HG02973 (cell line): Measurements from ENCODE around the gene MAP9.
A peak's percentile ranks its signal among the peaks of the same experiment; 100 is the strongest.
"Not testable (repeated sequence)": the region's sequence is repeated elsewhere in the genome, so short reads cannot be mapped to it uniquely, and the experiment has no call there.

Experiments
- ATAC-seq: cut with Tn5 transposase; IDR thresholded peaks from one replicate; pipeline ENCODE4 v1.9.1; 2021; ENCODE audit warnings: moderate library complexity; ENCODE audit not compliant: unreplicated experiment

The MAP9 gene

DNA sequence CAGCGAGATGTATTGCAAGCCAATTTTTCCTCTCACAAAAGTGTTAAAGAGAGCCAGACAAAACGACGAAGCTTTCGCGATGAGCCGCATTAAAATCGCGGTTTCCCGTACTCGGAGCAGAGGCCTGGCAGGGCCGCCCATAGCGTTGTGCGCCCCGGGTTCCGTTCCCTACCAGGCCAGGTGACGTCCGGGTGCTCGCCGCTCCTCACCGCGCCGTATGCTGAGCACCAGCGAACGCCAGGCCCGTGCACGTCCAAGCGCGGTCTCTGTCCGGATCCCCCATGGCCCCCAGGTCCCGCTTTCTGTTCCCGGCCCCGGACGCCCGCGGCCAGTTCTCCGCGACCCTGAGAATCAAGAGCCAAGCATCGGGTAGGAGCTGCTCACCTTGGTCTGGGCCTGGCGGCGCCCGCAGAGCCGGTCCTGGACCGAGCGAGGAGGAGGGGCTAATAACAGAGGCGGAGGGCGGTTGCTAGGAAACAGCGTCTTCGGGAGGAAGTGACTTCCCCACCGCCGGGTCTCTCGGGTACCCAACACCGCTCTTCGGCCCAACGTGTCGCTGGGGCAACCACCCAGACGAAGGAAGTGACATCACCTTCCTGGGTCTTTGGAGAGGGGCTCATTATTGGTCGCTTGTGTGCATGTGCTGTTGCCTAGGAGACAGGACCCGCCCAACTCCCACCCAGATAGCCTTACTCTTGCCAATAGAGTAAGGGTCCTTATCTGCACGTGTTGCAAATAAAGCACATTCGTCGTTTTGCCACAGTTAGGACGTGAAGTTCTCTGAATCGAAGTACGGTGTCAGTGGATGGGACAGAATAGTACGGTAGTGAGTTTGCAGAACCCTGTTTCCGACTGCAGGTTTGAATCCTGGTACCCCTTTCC, at the start of gene MAP9:
MAP9 (minus strand) TSS at position 579 of the 882 bp plus-strand sequence. CDS start 1,115 bp downstream, outside the sequence.
- peak; percentile 99 for ATAC-seq

DNA sequence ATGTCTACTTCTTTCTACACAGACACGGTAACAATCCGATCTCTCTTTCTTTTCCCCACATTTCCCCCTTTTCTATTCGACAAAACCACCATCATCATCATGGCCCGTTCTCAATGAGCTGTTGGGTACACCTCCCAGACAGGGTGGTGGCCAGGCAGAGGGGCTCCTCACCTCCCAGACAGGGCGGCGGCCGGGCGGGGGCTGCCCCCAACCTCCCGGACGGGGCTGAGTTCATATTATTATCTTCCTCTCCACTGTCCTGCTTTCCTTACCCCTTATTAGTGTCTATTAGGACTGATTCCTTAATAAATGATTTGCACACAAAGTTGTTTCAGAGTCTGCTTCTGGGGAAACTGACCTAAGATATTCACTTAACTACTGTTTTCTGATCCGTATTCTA, 48.0 kb upstream of the MAP9 start:
- not testable (repeated sequence) for ATAC-seq

DNA sequence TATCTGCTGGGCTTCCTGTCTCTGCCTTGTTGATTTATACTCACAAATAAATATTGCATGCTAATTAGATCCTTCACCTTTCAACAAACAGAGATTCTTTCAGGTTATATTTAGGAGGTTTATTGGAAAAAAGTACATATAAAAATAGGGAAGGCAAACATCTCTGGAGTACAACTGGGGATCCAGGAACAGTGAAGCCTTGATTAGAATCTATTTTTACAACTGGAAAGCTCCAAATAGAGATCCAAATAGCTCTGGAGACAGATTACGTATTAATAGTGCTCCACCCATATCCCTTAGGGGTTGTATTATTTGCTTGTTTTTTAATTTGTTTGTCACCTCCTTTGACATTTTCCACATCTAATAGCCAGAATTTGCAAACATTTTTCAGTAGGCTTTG, 46.9 kb upstream of the MAP9 start:
- ATAC-seq, result no peak

DNA sequence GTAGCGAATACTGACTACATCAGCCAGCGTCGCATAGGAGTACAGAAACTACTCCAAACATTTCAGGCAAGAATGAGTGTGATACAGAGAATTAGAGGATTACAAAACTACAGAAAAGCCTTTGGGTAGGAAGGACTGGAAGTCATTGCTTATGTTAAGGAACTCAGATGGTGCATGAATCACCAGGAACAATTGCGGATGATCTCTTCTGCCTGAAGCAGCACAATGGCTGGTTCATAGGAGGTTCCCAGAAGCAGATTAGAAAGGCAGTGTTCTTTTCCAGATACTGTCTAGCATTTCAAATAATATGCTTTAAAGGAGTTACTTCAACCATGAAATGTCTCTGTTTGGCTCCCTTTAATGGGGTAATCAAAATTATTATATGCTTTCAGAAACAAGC, 42.5 kb upstream of the MAP9 start:
- no peak for ATAC-seq

DNA sequence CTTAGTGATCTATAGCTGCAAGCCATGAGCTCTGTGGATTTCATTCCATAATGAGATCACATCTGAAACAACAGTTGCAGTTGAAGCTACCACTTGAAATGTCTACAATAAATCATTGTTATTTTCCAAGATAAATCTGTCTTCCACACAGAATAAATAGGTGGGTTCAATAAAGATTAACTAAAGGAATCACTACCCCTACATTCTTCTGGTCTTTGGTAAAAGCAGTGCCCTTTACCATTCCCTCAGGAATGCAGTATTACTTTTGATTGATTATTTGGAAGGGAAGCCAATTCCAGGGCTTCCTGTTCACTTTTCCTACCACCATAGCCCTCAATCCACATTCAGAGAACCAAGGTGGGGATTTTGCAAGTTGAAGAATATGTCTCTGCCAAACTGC, 38.9 kb upstream of the MAP9 start:
- ATAC-seq, result no peak

DNA sequence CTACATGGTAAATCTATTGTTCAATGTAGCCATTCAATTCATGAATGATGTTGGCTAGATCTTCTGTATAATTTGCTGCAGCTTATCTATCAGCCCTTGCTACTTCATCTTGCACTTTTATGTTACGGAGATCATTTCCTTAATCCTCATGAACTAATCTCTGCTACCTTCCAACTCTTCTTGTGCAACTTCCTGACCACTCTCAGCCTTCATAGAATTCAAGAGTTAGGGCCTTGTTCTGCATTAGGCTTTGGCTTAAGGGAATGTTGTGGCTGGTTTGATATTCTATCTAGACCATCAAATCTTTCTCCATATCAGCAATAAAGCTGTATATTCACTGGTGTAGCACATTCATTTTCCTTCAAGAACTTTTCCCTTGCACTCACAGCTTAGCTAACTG, 36.7 kb upstream of the MAP9 start:
- ATAC-seq, result no peak

DNA sequence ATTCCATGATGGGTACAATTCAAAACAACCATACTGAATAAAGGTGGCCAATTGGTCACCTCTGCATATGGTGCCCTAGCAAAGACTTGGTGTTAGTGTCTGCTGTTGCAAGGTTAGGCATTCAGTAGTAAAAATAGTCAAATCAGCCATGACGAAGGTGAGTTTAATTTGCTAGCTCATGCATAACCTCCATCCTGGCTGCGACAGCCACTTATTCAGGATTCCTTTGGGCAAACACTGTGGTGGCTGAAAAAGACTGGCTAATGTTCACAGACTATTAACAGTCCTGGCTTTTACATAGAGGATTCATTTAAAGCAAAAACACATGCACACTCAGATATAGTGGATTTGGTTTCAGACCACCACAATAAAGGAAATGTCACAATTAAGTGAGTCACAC, 34.8 kb upstream of the MAP9 start:
- ATAC-seq, result no peak

DNA sequence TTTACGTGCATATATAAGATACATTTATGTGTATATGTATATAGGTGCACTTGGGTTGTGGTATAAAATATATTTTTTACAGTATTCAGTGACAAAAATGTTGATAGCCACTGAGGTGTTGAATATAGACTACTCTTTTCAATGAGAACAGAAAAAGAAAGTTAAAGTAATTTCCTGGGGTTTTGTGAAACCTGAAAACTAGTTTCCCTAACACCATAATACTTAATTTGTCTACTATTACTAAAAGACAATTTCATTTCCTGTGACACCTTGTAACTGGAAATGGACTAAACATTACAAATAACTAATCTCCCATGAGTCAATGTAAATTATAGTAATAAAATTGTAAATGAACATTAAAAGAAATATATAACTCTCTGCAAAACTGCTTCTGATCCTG, 32.0 kb upstream of the MAP9 start:
- peak; percentile 40 for ATAC-seq

DNA sequence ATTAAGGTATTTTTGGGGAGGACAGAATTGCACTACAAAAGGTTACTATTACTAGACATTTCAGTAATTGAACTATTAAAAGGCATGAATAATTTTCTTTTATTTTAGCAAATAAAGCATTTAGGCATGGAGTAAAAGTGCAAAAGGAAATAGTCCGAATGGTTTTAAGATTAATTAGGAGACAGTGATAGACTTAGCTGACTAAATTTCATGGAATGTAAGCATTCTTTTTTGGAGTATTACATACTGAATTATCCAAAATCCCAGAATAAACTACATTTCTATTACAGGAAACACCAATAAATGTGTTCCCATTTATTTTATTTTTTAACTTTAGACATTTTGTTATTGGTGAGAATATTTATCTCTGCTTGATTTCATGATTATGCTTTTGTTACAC, 30.7 kb upstream of the MAP9 start:
- no peak for ATAC-seq

DNA sequence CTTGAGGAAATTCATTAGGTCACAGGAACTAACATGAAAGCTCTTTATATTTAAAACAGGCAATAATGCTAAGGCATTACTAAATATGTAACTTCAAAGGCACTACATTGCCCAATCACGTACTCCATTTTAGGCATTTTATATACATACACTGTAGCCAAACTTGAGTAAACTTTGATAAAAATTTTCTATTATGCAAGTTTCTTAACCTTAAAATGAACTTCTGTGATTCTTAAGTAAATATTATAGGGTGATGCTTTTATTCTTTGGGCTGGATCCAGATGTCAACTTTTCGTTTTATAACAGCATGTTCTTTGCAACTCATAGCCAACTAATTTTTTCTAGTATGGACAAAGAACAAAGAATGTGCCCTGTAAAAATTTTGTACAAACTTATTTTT, 28.3 kb upstream of the MAP9 start:
- ATAC-seq, result no peak

DNA sequence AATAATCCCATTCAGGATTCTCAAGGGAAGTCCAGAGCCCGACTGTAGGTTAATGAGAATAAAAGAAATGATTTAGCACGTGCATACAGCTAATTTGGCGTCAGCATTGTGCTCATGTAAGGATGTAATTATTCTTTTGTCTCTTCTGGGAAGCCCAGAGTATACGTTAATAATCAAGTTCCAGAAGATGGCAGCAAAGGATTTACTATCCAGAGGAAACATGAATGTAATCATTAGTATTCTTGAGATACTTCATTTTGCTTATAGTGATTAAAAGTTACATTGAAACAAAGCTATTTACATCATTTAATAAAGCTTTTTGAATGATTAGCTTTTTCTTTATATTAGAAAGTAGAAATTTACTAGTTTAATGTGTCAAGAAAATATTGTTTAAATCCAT, 27.1 kb upstream of the MAP9 start:
- no peak for ATAC-seq

DNA sequence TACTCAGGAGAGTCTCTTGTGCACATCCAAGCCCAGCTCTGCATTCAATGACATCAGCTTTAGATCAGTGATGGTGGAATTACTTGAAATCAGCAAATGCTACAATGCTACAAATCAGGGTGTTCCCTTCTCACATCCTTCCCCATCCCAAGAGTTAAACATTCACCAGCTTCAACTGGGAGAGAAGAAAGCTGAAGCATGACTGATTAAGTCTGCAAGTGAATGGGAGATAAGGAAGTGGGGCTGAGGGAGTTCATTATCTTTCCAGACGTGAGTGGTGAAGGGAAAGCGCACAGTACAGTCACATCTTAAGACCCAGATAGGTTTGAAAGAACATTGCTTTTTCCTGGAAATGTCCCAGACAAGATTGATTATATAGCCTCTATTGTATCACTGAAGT, 26.2 kb upstream of the MAP9 start:
- no peak for ATAC-seq

DNA sequence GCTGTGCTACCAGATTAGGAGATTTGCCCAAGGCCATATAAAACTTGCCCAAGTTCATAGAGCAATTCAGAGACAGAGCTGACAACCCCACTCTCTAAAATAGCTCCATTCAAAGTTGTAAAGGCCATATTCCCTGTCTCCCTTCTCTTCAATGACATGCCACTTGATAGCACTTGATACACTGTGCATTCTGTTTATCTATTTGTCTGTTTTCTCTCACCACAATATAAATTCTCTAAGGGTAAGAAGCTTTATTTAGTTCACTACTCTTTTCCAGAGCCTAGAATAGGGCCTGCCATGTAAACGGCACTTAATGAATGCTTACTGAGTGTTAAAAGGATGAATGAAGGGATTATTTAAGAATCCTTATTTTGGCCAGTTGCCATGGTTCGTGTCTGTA, 24.1 kb upstream of the MAP9 start:
- no peak for ATAC-seq

DNA sequence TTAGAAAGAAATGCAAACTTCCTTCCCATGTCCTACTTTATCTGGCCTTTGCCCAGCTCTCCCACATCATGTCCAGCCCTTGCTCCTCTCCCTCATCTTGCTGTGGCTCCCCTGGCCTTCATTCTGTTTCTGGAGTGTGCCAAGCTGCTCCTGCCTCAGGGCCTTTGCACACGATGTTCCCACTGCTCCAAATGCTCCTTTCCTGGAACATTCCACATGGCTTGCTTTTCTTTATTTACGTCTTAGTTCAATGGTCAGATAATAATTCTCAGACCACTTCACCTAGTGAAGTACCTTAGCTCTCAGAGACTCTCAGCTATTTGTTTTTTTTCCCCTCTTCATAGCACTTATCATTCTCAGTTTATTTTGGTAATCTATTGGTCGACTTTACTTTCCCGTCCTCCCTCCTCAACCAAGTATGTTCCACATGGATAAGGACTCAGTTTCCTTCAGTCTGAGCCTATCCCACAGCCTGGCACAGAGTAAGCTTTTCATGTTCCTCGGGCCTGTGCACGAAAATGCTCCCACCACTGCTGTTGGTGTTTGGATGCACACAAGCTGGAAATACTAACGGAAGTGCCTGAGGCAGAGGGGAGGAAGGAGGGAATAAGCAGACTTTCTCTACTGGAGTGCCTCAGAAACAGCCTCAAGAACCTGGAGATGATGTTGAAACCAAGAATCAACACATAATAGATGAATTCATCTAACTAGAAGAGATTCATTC, 23.4 kb upstream of the MAP9 start:
- ATAC-seq, result no peak

DNA sequence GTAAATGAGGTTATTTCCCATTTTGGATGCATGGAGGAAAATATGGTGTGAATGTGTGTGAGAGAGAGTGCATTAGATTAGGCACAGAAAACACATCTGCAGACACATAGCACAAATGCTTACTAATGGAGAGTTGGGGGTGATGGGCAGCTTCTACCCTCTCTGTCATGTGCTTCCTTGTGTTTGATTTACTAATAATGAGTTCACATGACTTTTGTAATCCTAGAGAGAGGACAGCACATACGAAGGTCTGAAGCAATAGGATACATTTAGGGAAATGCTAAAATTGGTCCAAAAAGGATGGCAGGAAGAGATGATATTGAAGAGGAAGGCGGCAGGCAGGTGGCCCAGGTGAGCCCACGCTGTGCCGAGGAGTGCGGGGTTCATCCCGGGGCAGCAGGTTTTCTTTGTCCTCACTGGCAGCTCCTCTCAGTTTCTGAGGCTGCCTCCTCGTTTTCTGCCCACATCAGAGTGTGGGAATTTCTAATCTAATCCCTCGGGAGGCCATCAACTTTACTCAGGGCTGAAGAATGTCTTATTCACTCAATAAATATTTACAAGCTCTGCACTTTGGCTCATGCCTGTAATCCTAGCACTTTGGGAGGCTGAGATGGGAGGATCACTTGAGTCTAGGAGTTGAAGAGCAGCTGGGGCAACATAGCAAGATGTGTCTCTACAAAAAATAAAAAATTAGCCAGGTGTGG, 15.9 kb upstream of the MAP9 start:
- no peak for ATAC-seq

DNA sequence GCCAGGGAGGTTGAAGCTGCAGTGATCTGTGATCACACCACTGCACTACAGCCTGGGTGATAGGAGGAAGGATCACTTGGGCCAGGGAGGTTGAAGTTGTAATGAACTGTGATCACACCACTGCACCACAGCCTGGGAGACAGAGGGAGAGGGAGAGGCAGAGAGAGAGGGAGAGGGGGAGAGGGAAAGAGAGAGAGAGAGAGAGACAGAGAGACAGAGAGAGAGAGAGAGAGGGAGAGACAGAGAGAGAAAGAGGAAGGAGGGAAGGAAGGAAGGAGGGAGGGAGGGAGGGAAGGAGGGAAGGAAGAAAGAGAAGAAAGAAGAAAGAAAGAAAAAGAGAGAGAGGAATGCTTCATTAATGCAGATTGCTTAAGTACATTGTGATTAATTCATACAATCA, 15.2 kb upstream of the MAP9 start:
- no peak for ATAC-seq

DNA sequence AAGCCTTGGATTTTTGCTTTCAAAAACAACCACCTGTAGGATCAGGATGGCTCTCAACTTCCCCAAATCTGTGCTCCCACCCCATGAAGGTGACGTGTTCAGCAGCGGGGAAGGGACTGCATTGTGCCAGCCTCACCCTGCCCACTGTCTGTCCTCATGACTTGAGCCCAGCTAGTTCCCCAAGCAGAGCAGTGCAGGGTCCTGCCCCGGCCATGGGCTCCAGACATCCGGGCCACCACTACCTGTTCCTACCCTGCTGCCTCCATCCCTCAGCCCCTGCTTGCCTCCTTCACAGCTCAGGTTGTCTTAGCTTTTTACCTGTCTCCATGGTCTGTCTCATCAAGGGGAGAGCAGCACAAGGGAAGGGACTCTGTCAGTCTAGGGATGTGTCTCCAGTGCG, 11.4 kb upstream of the MAP9 start:
- ATAC-seq, result no peak

DNA sequence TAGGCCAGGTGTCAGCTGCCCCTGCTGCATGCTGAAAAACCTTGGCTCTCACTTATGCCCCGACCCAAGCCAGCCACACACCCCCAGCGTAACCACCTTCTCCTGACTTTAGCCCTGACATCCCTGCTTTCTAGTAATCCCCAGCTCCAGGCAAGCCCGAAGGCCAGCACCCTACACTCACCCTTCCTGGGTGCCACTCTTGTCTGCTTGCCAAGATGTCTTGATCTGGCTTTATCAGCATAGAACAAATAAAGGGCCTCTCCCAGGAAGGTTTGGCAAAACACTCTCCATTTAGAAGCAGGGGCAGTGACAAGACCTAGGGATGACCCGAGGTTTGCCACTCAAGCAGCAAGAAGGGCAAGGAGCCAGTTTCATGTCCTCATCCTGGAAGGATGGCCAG, 6.8 kb upstream of the MAP9 start:
- ATAC-seq, result no peak

DNA sequence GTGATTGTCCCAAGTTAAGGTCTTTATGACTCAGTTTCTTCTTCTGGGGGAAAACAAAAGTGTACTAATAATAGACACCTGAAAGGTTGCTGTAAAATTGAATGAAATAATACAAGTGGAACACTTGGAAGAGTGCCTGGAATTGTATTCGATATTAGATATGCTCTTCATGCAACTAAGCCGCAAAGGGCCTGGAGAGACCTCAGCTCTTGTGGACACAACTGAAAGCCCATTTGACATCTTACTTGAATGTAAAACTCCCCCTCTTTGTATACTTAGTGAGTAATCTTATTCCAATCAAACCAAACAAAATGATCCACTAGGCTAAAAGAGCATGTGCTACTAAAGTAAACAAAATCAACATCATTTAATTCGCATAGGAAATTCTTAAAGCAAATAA, 511 bp upstream of the MAP9 start:
- ATAC-seq, result no peak

DNA sequence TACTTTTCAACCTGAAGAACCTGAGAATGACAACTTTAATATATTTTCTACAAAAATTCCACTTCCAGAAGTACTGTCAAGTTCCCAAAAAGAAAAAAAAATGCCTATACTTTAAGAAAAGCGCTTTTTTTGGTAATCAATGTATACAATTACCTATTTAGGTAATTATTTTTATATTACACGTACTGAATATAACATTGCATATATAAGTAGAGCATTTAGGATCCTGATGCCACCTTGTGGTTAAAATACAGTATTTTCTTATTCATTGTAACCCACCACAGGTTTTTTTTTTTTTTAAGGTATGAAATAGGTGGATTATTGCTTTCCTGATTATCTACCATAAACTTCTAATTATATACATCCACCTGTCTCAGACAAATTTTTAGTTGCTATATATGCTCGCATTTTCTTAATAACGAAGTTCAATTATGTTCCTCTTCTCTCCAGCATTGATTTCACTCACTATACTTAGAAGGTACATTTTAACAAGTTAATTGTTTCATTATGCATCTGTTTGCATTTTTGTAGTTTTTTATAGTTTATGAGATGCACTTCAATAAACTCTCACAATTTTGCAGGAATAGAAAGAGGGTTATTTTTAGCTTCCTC, 5.2 kb downstream of the MAP9 start:
- peak; percentile 34 for ATAC-seq

DNA sequence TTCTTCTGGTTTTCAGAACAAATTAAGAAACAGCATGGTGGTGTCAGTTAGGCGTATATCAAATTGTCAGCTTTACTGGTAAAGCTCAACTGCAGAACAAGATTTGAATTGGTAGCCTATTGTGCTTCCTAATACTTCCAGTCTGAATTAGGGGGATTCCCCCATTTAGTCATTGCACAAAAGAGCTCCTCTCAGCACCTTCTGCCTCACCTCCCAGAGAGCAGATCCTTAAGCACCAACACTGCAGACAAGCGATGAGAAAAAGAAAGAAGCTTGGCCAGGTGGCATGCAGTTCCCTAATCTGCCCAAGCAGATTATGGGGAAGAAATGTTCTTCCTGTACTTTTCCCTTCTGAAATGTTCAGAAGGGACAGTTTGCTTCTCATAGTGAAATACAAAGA, 9.2 kb downstream of the MAP9 start:
- peak; percentile 42 for ATAC-seq
